Measurements from ENCODE around the gene CPTP.

CPTP gene

DNA sequence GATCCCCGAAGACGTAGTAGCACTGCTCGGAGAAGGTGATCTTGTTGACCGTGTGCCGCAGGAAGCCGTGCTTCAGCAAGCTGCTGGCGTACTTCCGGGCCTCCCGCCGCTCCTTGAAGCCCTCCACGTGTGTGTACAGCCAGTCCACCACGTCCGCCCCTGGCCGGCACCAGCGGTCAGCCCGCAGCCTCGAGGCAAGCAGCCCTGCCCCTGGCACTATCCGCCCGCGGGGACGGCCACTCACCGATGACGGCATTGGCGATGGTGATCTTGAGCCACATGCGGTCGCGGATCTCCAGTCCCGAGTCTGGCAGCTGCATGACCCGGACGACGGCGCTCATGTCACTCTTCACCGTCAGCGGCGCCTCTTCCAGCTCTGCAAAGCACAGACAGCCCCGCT lies 13.7 kb downstream of the CPTP start:
- CTCF ChIA-PET = interaction anchor here (0.9 kb wide), 1 partner anchor 10 kb away, joined by 4 read pairs; no protein-coding TSS in a partner anchor
- no peak for DNase-seq (ENCODE audit: extremely low spot score)
- TF ChIP-seq, protein P1, sequence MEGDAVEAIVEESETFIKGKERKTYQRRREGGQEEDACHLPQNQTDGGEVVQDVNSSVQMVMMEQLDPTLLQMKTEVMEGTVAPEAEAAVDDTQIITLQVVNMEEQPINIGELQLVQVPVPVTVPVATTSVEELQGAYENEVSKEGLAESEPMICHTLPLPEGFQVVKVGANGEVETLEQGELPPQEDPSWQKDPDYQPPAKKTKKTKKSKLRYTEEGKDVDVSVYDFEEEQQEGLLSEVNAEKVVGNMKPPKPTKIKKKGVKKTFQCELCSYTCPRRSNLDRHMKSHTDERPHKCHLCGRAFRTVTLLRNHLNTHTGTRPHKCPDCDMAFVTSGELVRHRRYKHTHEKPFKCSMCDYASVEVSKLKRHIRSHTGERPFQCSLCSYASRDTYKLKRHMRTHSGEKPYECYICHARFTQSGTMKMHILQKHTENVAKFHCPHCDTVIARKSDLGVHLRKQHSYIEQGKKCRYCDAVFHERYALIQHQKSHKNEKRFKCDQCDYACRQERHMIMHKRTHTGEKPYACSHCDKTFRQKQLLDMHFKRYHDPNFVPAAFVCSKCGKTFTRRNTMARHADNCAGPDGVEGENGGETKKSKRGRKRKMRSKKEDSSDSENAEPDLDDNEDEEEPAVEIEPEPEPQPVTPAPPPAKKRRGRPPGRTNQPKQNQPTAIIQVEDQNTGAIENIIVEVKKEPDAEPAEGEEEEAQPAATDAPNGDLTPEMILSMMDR (IDR thresholded peaks at IDR 0.05; ENCODE audit: control extremely low read depth, extremely low read depth, low read depth, missing control alignments) = no peak
- POLR2A ChIA-PET = no interaction called here

DNA sequence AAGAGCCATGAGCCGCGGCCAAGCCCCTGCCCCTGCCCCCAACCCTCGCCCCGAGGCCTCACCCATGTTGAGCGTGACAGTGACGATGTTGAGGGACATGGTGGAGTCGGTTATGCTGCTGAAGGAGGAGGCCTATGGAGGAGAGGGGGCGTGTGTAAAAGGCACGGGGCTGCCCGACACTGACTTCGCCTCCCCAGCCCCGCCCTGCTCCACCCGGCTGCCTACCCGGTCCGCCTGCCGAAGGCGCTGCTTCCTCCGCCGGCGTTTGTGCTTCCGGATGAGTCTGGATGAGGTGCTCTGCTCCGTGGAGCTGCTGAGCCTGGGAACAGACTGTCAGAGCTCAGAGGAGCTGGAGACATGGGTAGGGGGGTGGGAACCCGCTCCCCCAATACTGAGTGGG lies 15.6 kb downstream of the CPTP start:
- no peak for DNase-seq (ENCODE audit: extremely low spot score)
- TF ChIP-seq, protein P1 (IDR thresholded peaks at IDR 0.05; ENCODE audit: control extremely low read depth, extremely low read depth, low read depth, missing control alignments) = no peak
- CTCF ChIA-PET = no interaction called here
- POLR2A ChIA-PET = no interaction called here

DNA sequence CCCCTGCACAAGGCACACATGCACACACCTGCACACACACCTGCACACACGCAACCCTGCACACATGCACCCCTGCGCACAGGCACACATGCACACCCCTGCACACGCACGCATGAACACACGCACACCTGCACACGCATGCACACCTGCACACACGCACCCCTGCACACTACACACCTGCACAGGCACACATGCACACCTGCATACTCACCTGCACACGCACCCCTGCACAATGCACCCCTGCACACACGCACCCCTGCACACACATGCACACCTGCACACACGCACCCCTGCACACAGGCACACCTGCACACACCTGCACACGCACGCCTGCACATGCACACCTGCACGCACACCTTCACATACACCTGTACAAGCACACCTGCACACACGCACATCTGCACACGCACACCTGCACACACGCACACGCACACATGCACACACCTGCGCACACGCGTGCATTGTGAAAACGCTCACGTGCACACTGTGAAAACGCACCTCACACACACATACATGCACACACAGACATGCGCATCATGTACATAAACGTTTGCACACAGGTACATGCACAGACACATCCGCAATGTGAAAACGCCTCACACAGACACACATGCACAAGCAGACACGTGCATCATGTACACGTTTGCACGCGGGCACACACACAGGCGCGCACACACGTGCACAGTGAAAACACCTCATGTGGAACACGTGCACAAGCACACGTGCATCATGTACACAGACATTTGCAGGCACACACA lies 16.4 kb downstream of the CPTP start:
- ChIA-PET CTCF (no interaction called here), POLR2A (no interaction called here)
- TF ChIP-seq, protein P1 (IDR thresholded peaks at IDR 0.05; ENCODE audit: control extremely low read depth, extremely low read depth, low read depth, missing control alignments) = no peak
- no peak for DNase-seq (ENCODE audit: extremely low spot score)

DNA sequence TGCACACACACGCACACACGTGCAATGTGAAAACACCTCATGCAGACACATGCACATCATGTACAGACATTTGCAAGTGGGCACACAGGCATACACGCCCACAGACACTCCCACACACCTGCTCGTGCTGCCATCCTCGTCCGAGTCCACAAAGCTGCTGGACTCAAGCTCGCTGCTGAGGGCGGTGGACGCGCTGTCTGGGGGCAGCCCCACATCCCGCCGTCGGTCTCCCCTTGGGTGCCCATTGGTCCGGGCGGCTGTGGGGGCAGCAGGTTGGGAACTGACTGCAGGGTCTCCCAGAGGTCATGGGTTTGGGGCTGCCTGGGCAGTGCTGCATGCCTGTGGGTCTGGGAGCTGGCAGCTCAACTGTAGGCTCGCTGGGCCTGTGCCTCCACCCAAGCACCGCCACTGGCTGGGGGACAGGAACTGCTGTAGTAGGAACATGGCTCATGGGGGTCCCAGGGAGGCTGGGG lies 17.0 kb downstream of the CPTP start:
- ChIA-PET POLR2A (no interaction called here), CTCF (no interaction called here)
- TF ChIP-seq, protein P1 (IDR thresholded peaks at IDR 0.05; ENCODE audit: control extremely low read depth, extremely low read depth, low read depth, missing control alignments) = no peak
- no peak for DNase-seq (ENCODE audit: extremely low spot score)

DNA sequence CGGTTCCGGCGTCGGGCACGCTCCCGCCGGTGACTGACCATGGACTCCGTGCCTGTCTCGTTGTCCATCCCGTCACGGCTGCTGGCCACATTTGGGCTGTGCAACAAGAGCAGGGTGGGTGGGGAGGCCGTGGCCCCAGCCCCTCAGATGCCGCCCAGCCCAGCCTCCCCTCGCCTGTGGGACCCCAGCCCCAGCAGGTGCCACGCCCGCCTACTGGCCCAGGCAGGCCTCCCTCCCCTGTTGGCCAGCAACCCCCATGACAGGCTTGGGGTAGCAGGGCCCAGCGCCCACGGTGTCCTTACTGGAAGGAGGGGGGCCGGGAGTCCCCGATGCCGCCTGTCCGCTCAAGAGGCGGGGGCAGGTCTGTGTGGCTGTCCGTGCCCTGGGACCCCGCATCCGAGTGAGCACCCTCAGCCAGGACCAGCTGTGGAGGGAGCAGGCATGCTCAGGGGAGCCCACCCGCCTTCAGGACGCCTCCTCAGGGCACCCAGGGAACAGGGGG lies 17.5 kb downstream of the CPTP start:
- CTCF ChIA-PET = no interaction called here
- TF ChIP-seq, protein P1 (IDR thresholded peaks at IDR 0.05; ENCODE audit: control extremely low read depth, extremely low read depth, low read depth, missing control alignments) = no peak
- POLR2A ChIA-PET = no interaction called here
- no peak for DNase-seq (ENCODE audit: extremely low spot score)

DNA sequence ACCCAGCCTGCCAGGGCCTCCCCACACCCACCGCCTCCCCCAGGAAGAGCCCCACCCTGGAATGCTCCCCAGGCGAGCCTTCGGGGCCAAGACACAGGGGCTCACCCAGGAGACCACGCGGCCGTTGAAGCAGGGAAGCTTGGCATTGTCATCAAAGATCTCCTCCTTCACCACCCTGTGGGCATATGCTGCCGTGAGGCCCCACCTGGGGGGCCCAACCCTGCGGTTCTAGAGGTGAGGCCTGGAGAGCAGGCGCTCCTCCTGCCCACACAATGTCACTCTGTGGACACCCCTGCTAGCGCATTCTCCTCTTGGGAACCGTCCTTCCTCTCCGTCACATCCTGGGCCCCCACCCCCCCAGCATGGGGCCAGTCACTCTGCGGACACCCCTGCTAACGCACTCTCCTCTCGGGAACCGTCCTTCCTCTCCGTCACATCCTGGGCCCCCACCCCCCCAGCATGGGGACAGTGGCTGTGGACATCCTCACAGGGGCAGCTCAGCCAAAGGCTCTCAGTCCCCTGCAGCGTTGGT lies 18.0 kb downstream of the CPTP start:
- DNase-seq (ENCODE audit: extremely low spot score) = no peak
- ChIA-PET POLR2A (no interaction called here), CTCF (no interaction called here)
- TF ChIP-seq, protein P1 (IDR thresholded peaks at IDR 0.05; ENCODE audit: control extremely low read depth, extremely low read depth, low read depth, missing control alignments) = no peak
